Fibroblast of skin of right biceps (primary cell): ENCODE results near the gene PPP5C.
"Not testable (repeated sequence)": the region's sequence is repeated elsewhere in the genome, so short reads cannot be mapped to it uniquely, and the experiment has no call there.

ENCODE experiments used
- DNase-seq: peaks from one replicate; pipeline ENCODE4 v3.0.0-alpha.2; 2013

PPP5C gene

DNA sequence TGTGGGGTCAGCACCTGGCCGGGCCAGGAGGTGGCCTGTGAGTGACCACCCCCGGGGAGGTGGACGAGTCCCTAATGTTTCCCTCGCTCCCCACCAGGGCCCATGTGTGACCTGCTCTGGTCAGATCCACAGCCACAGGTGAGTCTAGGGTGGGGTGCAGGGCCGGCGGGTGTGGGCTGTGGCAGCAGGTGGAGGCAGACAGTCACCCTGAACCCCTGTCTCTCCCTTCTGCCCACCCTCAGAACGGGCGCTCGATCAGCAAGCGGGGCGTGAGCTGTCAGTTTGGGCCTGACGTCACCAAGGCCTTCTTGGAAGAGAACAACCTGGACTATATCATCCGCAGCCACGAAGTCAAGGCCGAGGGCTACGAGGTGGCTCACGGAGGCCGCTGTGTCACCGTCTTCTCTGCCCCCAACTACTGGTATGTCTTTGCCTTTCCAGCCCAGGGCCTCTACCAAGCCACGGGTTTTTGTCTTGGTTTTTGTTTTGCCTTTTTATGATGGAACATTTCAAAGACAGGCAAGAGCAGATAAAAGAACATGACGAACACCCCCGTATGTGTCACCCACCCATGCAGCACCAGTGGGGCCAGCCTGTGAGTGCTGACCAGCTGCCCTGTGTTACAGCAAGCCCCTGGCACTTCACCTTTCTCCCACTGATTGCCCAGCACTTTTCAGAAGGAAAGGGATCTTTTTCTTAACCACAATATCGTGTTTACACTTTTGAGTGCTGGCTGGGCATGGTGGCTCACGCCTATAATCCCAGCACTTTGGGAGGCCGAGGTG lies 41.6 kb downstream of the PPP5C start:
- DNase-seq = no peak

DNA sequence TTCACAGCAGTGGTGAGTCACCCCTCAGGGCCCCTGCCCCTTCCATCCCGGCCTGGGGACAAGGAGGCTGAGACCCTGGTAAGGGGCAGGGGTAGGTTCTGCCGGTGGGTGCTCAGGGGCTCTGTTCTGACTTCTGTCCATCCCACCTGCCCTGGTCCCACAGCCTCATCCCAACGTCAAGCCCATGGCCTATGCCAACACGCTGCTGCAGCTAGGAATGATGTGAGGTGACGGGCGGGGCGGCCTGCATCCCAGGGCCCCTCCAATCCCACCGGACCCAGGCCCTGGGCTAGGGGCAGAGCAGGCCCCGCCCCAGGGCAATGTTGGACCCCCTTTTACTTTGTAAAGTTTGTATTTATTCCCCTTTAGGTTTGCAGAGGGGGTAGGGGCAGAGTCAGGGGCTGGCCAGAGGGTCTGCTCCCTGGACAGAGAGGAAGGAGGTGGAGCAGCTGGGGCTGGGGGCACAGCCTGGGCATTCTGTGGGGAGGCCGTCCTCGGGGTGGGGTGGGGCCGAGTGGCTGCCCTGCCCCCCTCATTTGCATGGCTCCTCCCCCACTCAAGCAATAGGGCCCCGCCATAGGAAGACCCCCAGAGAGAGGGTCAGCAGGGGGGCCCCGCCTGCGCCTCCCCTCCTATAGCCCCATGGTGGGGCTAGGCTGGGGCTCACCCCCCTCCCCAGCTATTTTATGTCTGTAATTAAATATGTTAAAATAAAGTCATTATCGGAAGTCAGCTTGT lies 43.4 kb downstream of the PPP5C start:
- DNase-seq = no peak

DNA sequence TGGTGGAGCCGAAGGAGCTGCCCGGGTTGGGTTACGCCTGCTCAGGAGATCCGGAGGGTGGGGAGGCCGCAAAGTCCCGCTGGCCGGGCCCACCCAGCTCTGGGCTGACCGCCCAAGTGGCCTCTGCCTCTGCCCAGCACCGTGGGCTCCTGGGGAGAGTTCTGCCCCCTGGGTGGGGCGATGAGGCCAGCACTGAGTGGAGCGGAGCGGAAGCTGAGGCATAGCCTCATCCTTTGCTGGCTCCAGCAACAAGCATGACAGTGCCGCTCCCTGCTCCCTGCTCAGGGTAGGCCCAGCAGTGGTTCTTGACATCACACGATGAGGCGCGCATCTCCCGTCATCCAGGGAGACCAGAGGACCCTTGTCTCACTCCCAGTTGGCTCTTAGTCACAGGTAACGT lies 44.0 kb downstream of the PPP5C start:
- no peak for DNase-seq

DNA sequence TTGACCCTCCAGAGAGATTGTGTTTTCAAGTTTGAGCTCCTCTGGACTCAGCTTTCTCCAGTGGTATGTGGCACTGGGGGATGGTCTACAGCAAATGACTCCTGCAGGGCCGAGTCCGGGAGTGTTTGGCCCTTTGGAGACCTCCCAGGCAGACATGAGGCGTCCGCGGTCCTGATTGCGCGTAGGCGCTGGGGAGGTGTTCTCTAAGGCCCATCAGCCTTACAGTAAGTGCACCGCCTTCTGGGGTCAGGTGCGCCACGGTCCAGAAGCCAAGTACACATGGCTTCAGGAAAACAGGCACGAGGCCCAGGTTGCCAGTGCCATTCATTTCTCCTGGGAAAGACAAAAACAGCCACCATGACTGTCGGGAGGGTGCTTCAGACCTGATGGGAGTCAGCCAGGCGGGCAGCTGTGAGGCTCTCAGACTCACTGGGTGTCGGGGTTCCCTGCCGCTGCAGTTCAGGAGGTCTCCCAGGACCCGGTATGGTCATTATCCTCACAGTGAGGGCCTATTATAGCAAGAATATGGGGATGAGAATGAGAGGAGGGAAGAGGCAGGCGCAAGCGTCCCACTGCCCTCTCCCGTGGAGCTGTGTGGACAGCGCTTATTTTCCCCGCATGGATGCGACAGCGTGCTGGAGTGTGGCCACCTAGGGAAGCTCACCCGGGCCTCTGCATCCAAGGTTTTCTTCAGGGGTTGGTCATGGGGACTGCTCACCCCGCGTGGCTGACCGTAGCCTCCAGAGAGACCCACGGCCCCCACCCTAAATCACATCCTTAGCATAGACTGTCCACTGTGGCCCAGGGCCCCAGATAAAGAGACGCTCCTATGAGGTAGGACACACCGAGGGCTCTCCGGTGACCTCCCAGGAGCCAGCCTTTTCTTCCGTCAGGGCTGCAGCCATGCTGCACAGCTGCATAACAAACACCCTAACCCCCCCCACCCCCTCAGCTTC lies 44.7 kb downstream of the PPP5C start:
- no peak for DNase-seq

DNA sequence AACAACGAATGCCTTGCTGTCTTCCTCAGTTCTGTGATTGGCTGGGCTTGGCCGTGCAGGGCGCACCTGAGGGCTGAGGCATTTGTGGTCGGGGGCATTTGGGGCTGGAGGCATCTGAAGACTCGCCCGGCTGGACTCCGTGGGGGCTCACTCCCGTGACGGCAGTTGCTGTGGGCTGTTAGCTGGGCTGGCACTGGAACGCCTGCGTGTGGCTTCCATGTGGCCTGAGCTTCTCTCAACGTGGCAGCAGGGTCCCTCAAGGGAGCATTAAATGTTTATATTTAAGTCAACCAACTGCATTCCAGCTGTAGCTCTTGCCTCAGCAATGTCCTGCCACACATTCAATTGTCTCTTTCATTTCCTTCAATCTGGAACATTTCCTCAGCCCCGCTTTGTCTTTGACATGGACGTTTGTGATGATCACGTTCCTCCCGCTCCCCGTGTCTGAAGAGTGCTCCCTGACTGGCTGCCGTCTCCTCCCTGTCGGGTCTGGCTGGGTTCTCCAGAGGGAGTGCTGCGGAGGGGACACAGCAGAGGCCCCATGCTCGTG lies 45.4 kb downstream of the PPP5C start:
- DNase-seq = peak; percentile 80

DNA sequence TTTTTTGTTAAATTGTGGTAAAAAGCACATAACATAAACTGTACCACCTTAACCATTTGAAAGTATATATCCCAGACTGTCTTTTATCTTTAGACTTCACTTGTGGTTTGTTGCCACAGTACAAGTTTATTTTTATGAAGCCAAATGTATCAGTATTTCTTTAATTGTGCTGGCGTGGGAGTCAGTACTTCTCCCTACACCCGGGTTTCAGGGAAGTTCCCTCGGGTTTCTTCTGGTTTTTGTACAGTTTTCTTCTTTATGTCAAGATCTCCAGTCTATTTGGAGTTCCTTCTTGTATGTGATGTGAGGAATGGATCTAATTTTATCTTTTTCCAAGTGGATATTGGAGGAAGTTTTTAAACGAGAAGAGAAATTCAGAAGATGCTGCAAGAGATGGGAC lies 46.0 kb downstream of the PPP5C start:
- DNase-seq = no peak

DNA sequence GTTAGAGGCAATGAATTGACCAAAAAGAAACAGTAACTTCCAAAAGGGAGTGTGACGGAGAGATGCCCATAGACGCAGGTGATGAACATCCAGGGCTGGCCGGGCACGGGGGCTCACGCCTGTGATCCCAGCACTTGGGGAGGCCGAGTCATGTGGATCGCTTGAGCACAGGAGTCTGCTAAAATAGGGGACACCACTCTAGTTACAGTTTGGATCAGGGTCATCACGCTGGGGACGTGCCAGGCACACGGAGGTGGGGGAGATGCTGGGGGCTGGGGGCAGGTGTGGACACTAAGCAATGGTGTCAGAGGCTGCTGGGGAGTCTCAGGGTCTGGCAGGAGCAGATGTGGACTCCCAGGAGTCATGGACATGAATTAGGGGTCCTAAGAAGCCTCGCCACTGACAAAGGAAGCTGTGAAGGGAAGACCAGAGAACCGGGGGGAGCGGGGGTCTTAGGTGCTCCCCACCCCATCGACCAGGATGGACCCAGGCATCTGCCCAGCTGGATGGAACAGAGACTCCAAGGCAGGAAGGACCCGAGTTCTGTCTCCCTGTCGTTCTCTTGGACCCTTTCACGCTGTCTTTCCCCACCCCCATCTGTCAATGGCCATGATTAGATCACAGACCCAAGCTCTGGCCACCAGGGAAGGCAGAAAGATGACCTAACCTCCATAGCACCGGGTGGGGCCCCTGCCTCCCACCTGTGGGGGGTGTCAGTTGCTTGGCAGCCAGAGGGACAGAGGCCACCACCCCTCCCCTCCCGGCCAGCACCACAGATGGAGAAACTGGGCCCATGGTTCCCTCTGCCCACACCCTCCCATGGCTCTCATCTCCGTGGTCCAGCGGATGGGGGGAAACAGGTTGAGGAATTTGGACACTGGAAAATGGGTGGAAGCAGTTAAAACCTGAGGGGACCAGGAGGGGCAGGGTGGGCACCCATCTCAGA lies 46.8 kb downstream of the PPP5C start:
- no peak for DNase-seq

DNA sequence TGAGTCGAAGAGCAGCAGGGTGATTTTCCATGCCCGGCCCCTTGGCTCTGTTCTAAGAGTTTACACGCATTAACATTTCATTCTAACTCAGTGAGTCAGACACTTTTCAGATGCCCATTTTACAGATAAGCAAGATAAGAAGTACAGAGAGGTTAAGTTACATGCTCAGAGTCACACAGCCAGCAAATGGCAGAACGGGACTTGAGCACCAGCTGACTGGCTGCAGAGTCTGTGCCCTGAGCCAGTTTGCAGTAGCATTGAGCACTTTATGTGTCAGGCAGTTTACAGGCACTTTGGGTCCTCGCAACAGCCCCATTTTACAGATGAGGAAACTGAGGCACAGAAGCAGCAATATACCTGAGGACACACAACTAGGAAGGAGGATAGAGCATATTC lies 47.5 kb downstream of the PPP5C start:
- DNase-seq = peak; percentile 38

DNA sequence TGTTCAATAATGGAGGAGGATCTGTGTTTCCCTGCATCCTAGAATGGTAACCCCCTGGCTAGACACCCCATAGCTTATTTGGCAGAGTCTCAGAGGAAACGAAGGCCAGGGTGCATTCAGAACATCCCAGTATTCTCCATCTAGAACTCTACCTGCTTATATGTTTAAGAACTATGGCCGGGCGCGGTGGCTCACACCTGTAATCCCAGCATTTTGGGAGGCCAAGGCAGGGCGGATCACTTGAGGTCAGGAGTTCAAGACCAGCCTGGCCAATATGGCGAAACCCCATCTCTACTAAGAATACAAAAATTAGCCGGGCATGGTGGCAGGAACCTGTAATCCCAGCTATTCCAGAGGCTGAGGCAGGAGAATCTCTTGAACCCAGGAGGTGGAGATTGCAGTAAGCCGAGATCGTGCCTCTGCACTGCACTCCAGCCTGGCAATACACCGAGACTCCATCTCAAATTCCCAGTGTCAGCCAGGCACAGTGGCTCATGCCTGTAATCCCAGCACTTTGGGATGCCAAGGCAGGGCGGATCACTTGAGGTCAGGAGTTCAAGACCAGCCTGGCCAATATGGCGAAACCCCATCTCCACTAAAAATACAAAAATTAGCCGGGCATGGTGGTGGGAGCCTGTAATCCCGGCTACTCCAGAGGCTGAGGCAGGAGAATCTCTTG lies 51.1 kb downstream of the PPP5C start:
- not testable (repeated sequence) for DNase-seq

DNA sequence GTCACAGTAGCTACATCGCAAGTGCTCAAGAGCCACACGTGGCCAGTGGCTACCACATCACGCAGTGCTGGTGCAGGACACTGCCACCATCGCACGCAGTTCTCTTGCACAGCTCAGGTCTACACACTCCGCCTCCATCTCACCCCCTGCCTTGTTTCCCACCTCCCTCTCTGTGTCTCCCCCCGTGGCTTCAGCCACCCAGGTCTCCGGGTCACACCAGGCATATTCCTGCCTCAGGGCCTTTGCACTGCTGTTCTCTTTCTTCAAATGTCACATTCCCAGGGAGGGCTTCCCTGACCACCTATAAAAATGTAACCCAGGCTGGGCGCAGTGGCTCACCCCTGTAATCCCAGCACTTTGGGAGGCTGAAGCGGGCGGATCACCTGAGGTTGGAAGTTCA lies 55.8 kb downstream of the PPP5C start:
- DNase-seq = no peak

DNA sequence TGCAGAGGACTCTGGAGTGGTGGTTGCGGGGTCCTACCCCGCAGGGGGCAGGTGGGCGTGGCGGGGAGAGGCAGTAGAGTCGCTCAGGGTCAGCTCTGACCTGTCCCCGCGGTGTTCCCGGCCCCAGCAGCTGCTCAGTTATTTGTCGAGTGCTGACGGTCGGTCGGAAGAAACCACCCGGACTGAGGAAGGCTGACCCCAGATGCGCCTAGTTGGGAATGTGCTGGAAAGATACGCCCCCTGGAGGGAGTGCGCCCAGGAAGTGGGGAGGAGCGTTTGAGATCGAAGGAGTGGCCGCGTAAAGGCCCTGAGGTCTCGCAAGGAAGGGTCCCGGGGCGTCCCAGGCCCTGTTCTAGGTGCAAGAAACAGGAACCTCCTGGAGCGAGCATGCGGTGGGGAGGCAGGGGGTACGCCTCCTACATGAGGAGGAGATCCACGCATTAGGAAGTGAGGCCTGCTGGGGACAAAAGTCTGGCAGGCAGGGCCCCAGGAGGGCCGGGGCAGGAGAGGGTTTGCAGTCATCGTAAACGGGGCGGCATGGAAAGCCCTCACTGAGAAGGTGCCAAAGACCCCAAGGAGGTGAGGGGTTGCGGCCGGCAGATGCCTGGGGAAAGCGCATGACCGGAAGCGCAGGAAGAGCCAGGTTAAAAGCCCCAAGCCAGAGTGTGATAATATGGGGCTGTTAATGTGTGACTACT lies 57.3 kb downstream of the PPP5C start:
- peak; percentile 55 for DNase-seq

DNA sequence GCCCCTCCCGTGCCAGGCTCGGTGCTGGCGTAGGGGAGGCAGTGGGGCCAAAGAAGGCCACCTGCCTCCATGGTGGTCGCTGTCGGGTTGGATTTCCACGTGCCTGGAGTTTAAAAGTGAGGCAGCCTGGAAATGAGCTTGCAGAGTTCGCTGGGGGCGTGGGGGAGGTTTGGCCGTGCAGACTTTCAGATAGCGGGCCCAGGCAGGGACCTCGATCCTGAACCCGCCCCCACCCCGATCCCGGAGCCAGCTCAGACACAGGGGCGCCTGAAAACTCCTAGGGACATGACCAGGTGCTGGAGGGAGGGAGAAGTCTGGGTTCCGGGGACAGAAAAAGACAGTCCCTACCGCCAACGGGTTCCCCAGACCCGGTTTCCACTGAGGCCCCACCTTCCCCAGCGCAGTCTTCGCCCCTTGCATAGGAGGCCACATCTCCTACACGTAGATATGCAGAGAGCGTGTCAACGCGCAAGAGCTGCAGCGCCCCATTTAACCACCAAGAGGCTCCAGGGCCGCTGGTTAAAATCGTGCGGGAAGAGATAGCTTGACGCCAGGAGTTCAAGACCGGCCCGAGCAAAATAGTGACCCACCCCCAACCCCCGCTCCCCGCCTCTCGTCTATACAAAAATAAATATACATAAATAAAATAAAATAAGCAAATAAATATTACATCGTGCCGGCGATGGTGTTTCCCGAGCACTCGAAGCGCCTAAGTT lies 58.0 kb downstream of the PPP5C start:
- peak; percentile 61 for DNase-seq

DNA sequence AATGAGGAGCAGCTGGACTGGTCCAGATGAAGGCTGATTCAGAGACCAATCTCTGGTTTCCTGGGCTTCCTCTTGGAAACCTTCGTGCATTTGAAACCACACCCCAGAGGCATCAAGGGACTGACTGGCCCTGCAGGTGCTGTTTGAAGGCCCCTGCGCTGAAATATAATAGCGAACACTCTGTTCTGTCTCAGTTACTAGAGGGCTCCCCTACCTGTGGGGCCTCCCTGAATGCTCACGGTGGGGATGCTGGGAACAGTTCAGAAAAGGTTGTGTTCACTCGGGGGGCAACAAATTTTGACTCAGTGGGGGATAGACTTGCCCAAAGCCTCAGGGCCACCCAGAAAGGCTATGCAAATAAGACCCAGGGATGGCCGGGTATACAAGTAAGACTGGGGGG lies 60.1 kb downstream of the PPP5C start:
- DNase-seq = no peak

DNA sequence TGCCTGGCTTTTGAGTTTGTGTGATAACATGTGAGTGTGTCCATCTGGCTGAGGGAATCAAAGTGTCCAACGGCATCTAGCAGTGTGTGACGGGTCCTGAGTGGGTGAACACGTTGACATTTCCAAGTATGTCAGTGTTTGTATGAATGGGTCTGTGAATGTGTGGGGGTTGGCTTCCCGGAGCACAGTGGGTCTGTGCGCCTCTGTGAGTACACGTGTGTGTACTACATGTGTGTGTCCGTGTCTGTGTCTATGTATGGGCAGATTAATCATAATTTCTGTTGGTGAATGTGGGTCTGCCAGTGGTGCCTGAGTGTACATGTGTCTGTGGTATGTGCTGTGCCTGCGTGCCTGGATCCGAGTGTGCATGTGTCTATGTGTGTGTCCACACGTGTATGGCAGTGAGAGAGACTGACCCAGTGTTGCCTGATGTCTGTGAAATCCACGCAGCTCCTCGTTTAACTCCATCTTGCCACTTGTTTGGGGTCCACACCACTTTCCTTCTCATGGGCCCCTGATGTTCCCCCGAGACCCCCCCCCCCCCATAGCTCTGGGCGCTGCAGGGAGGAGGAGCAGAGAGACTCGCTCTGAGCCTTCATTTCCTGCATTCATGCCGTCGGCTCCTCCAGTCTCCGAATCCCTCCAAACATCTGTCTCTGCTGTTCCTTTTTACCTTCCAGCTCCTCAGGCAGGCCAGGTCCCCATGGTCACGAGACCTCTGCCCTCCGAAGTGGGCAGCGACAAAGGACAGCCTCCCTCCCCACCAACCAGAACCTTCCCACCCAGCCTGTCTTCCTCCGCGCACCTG lies 61.2 kb downstream of the PPP5C start:
- no peak for DNase-seq

DNA sequence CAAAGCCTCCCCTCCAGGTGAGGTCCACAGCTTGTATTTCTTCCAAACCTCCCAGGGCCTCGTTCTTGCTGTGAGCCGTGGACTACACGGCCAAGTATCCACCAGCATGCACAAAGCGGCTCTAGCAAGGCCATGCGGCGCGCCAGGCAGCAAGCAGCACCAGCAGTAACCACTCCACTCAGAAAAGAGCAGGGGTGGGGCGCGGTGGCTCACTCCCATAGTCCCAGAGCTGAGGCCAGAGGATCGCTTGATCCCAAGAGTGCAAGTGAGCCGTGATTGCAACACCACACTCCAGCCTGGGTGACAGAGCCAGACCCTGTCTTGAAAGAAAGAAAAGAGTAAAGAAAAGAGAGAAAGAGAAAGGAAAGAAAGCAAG lies 61.8 kb downstream of the PPP5C start:
- DNase-seq = peak; percentile 44

DNA sequence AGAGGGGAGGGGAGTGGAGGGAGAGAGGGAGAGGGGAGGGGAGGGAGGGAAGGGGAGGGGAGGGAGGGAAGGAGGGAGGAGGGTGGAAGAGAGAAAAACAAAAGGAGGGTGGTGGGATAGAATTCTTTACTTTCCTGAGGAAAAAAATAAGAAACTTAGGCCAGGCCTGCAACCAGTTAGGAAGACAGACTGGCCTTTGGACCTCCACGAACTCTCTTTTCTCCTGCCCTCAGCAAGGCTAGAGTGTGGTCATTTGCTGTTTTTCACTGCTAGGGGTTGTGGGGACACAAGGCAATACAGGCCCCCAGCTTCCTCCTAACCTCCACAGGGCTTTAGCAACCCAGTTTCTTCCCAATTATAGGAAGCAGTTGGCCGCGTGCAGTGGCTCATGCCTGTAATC lies 62.3 kb downstream of the PPP5C start:
- no peak for DNase-seq

DNA sequence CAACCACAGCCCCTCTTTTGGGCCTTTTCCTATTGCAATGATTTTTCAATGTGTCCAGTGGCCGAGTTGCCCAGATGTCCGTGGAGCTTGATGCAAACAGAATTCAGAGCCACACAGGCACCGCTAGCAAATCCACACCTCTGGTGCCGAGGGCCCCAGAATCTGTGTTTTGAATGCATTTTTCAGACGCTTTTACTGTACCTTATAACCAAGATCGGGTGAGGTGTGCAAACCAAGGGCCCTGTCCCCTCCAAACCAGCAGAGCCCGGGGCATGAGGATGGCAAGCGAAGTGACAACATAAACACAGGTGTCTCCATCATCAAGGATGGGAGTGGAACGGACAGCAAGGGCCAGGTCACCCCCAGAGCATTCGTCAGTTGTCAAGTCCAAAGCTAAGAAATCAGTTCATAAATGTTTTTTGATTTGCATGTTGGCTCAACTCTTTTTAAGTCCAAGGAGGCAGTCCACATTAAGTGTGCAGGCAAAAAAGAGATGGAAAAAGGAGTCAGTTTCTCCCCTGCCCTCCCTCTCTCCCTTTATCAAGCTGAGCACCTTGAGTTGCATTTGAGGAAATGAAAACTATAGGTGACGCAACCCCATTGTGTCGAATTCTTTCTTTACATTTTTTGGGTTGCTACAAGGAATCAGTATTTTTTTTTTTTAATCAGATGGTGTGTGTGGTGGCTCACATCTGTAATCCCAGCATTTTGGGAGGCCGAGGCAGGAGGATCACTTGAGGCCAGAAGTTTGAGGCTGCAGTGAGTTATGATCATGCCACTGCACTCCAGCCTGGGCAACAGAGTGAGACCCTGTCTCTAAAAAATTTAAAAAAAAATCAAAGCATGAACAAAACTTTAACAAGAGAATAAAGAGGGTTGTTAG lies 63.6 kb downstream of the PPP5C start:
- no peak for DNase-seq
